K562 (cell line): ENCODE results near the gene LPIN2. TPM values are rescaled to one million over a fixed set of nuclear protein-coding genes. Genes with fewer than 3 reads are reported as not detected.
A peak's percentile ranks its signal among the peaks of the same experiment; 100 is the strongest.
"Not testable (repeated sequence)": the region's sequence is repeated elsewhere in the genome, so short reads cannot be mapped to it uniquely, and the experiment has no call there.

ENCODE experiments used
- ATAC-seq: fragments of 200-7000 bp; cut with Tn5 transposase; 3 replicates; pipeline ENCODE4 v1.9.1; 2020; ENCODE audit warnings: moderate library complexity
- BruUV-seq: library from RNA; stranded (reverse); fragments of 400-500 nt; replicated peaks from 2 replicates; lab custom pipeline; 2021; lab: Mats Ljungman, UMichigan
- CTCF ChIA-PET: fragments of 300-600 bp; formaldehyde crosslinking; extraction: SDS; loops from one replicate; lab custom pipeline; 2021; ENCODE audit warnings: low intra/inter-chr PET ratio; lab: Yijun Ruan, JAX
- POLR2A ChIA-PET: fragments of 300-600, 350-650 bp; sonication (Branson Sonifier 250); formaldehyde crosslinking; extraction: SDS; loops from one replicate; lab custom pipeline; 2021; ENCODE audit warnings: antibody characterized with exemption, inconsistent platforms; lab: Yijun Ruan, JAX
- DNase-seq, 4 experiments: peaks; one replicate each; pipeline versions ENCODE4 v3.0.0 to v3.0.0-alpha.2; 2011 to 2018; ENCODE audit warnings: low spot score in 3 of 4, mixed read lengths in 3 of 4; ENCODE audit errors: extremely low read depth in 1 of 4
- FAIRE-seq: peaks from 2 replicates; lab custom pipeline; 2011; peaks lifted over from hg19 to GRCh38; lab: Jason Lieb, UNC
- H2AFZ ChIP-seq: 2 replicates; pipeline ENCODE4 v1.6.0; 2011; ENCODE audit warnings: low read depth, low read length, control low read depth, inconsistent platforms
- H3K27ac ChIP-seq: fragments of 200-600 bp; 3 replicates; pipeline ENCODE4 v1.8.0; 2011; ENCODE audit warnings: low read depth, mild to moderate bottlenecking, control low read depth, inconsistent platforms, low read length, moderate library complexity, mixed read lengths; ENCODE audit errors: extremely low read depth
- H3K27me3 ChIP-seq, 2 experiments: fragments of 300-600 bp in 1 of 2; 2 replicates in 1 of 2; 3 replicates in 1 of 2; pipeline versions ENCODE4 v1.6.0 to v1.8.0; 2011; ENCODE audit warnings: inconsistent platforms in 2 of 2, low read length in 2 of 2, mild to moderate bottlenecking in 1 of 2, mixed read lengths in 1 of 2, moderate library complexity in 1 of 2; ENCODE audit not compliant: control insufficient read depth in 2 of 2, insufficient read depth in 2 of 2
- H3K36me3 ChIP-seq: fragments of 300-600 bp; 3 replicates; pipeline ENCODE4 v1.8.0; 2011; ENCODE audit warnings: mild to moderate bottlenecking, low read length, inconsistent platforms; ENCODE audit not compliant: control insufficient read depth, insufficient read depth
- H3K4me1 ChIP-seq, 2 experiments: fragments of 200-600 bp in 1 of 2; replicated peaks in 1 of 2; 2 replicates in 1 of 2; 3 replicates in 1 of 2; pipeline versions ENCODE4 v1.5.1 to v1.8.0; 2011; ENCODE audit warnings: inconsistent platforms in 2 of 2, low read length in 2 of 2, mild to moderate bottlenecking in 1 of 2, mixed read lengths in 1 of 2, moderate library complexity in 1 of 2; ENCODE audit not compliant: control insufficient read depth in 2 of 2, insufficient read depth in 2 of 2
- H3K4me2 ChIP-seq: 2 replicates; pipeline ENCODE4 v1.6.1; 2011; ENCODE audit warnings: low read length, control low read depth, inconsistent platforms, mixed read lengths; ENCODE audit not compliant: insufficient read depth
- H3K4me3 ChIP-seq: fragments of 200-600 bp; sonication (generic), shearing (Covaris generic); 2 replicates; pipeline ENCODE4 v1.5.1; 2016; ENCODE audit warnings: control low read depth, inconsistent platforms
- H3K79me2 ChIP-seq: fragments of 200-600 bp; 3 replicates; pipeline ENCODE4 v1.8.0; 2011; ENCODE audit warnings: low read length, inconsistent platforms; ENCODE audit not compliant: control insufficient read depth, insufficient read depth
- H3K9ac ChIP-seq, 2 experiments: 2 replicates each; pipeline versions ENCODE4 v1.6.0 to v1.6.1; 2011; ENCODE audit warnings: low read depth in 2 of 2, low read length in 2 of 2, control low read depth in 1 of 2, inconsistent platforms in 1 of 2, mild to moderate bottlenecking in 1 of 2, mixed read lengths in 1 of 2; ENCODE audit not compliant: insufficient read depth in 1 of 2
- H3K9me1 ChIP-seq: one replicate; pipeline ENCODE4 v1.6.0; 2011; ENCODE audit warnings: inconsistent platforms, mild to moderate bottlenecking, low read length, moderate library complexity; ENCODE audit not compliant: control insufficient read depth, insufficient read depth
- H3K9me3 ChIP-seq: replicated peaks from 2 replicates; pipeline ENCODE4 v1.5.1; 2011; ENCODE audit warnings: low read depth, low read length, inconsistent platforms; ENCODE audit not compliant: control insufficient read depth, insufficient read depth
- H4K20me1 ChIP-seq: replicated peaks from 2 replicates; pipeline ENCODE4 v1.6.1; 2011; ENCODE audit warnings: low read length, inconsistent platforms, mixed read lengths; ENCODE audit not compliant: control insufficient read depth, insufficient read depth
- CBFA2T3 ChIP-seq: fragments of 450-650 bp; IDR thresholded peaks from 2 replicates; pipeline ENCODE4 v1.6.1; 2017
- CXXC5 ChIP-seq: fragments of 250-450 bp; sonication (Bioruptor Pico); IDR thresholded peaks from 2 replicates; pipeline ENCODE4 v1.8.0; 2022; ENCODE audit warnings: inconsistent platforms, mild to moderate bottlenecking, moderate library complexity
- DMBX1 ChIP-seq: fragments of 250-450 bp; sonication (Bioruptor Pico); IDR thresholded peaks from 2 replicates; pipeline ENCODE4 v1.8.0; 2022; ENCODE audit warnings: inconsistent platforms, mild to moderate bottlenecking, moderate library complexity, borderline replicate concordance
- EGR1 ChIP-seq: fragments of 450-650 bp; conservative IDR thresholded peaks from 2 replicates; pipeline ENCODE4 v1.6.1; 2017; ENCODE audit warnings: mild to moderate bottlenecking
- SMAD4 ChIP-seq: fragments of 250-450 bp; sonication (Bioruptor Pico); conservative IDR thresholded peaks from 2 replicates; pipeline ENCODE4 v1.8.0; 2021; ENCODE audit warnings: inconsistent platforms, mild to moderate bottlenecking, moderate library complexity
- ZHX1 ChIP-seq: fragments of 150-350 bp; conservative IDR thresholded peaks from 2 replicates; pipeline ENCODE4 v1.6.1; 2014; ENCODE audit warnings: low read length
- WGBS: fragments of 100-300 bp; shearing (Covaris generic); methylation state at CpG from one replicate; pipeline ENCODE4 v1.1.6; 2016; ENCODE audit warnings: low coverage, mixed read lengths; ENCODE audit not compliant: insufficient coverage; ENCODE audit errors: missing lambda C conversion rate; 5-methylcytosine and 5-hydroxymethylcytosine counted together
- in situ Hi-C: fragments of 300-500 bp; cut with MboI; formaldehyde crosslinking; loops from 4 replicates; pipeline ENCODE4 v1.15.0; 2018; ENCODE audit warnings: inconsistent platforms, mixed read lengths
- intact Hi-C: fragments of 100-400 bp; cut with micrococcal nuclease; formaldehyde crosslinking; loops from 2 replicates; pipeline ENCODE4 v1.14.2; 2022
- polyA plus RNA-seq, 8 experiments: library from polyadenylated mRNA; depleted of rRNA in 4 of 8; stranded (reverse) in 5 of 8; unstranded in 3 of 8; fragments of >200 nt; fragmentation: Nextera tagmentation in 2 of 8; fragmentation: Illumina TruSeq in 1 of 8; extraction: Ambion mirVana in 2 of 8; extraction: Trizol in 1 of 8; gene quantifications; 2 replicates each; pipeline versions ENCODE4 v1.2.1 to v1.2.3, GENCODE V29; 2011 to 2014; ENCODE audit warnings: inconsistent platforms in 1 of 8, missing spikeins in 1 of 8
- total RNA-seq, 7 experiments: library from RNA; depleted of rRNA in 6 of 7; stranded (reverse); fragments of >200 nt in 6 of 7; fragmentation: Illumina TruSeq in 2 of 7; extraction: Trizol in 2 of 7; gene quantifications; 2 replicates each; pipeline versions ENCODE4 v1.2.1 to v1.2.3, GENCODE V29; 2011 to 2021; ENCODE audit warnings: low replicate concordance in 1 of 7

The LPIN2 gene
- total and polyA plus RNA-seq, 9 of the 15 experiments (the other 6 are each of a cell fraction or from before 2014, with no cell fraction given) = 5.2 to 34.8 (median 24.6) TPM

- TF ChIP-seq ZHX1 = no peak
- TF ChIP-seq EGR1 = peak; percentile 55
- no peak for TF ChIP-seq CXXC5 (CRISPR knock-in tag)
- TF ChIP-seq CBFA2T3 = peak; percentile 45
Observed at GRCh38 chr18:3029215-3029952, 16.4 kb upstream of the LPIN2 start (continued).

GRCh38 chr18:3028115-3028514 lies 15.2 kb upstream of the LPIN2 start:
- H3K36me3 ChIP-seq, BruUV-seq, FAIRE-seq, H3K9me1 ChIP-seq, H3K79me2 ChIP-seq, in situ Hi-C loops, H4K20me1 ChIP-seq, H2AFZ ChIP-seq, H3K4me3 ChIP-seq, H3K4me2 ChIP-seq, H3K27me3 ChIP-seq, POLR2A ChIA-PET, H3K9me3 ChIP-seq, intact Hi-C loops, ATAC-seq, H3K9ac ChIP-seq, DNase-seq, CTCF ChIA-PET, H3K27ac ChIP-seq: not testable (repeated sequence)
- WGBS = 60% methylated on average over 3 of the region's 3 CpGs
- 0 out of 2 replicates have a peak, but pooled peaks have one; percentile 19 for TF ChIP-seq SMAD4
- TF ChIP-seq DMBX1 (CRISPR knock-in tag) = 0 out of 2 replicates have a peak, but pooled peaks have one; percentile 62
- H3K4me1 ChIP-seq = peaks cover 3 to 17% of the 10 kb centered on the region in 2 experiments; a peak in 3 of 5 replicates
